Sigmoid colon (tissue), 4 donors: ENCODE measurements around the gene IGFLR1.

Experiments used
- CTCF ChIP-seq, 4 experiments: fragments of 450-650 bp in 3 of 4; fragments of 200-600 bp in 1 of 4; IDR thresholded peaks; one replicate each; pipeline ENCODE4 v1.5.1; 2016 to 2019; ENCODE audit warnings: antibody characterized with exemption in 4 of 4, mild to moderate bottlenecking in 3 of 4, moderate library complexity in 2 of 4
- EP300 ChIP-seq, 4 donors: sonication (generic); formaldehyde crosslinking; IDR thresholded peaks; one replicate each; pipeline ENCODE4 v1.6.1; 2017; ENCODE audit warnings: antibody characterized with exemption in 4 of 4
- POLR2A ChIP-seq, 2 donors: fragments of 450-650 bp; IDR thresholded peaks; one replicate each; pipeline ENCODE4 v1.6.1; 2016; ENCODE audit warnings: antibody characterized with exemption in 2 of 2, mild to moderate bottlenecking in 2 of 2, moderate library complexity in 2 of 2
- POLR2AphosphoS5 ChIP-seq, 4 donors: sonication (generic); formaldehyde crosslinking; IDR thresholded peaks; one replicate each; pipeline ENCODE4 v1.6.1; 2017; ENCODE audit warnings: antibody characterized with exemption in 4 of 4

GRCh38 chr19:35723671-35724070, 18.6 kb downstream of the IGFLR1 start:
- TF ChIP-seq POLR2A (IDR thresholded peaks at IDR 0.05) (no peak), CTCF (IDR thresholded peaks at IDR 0.05) (no peak), EP300 (IDR thresholded peaks at IDR 0.05) (no peak), POLR2AphosphoS5 (IDR thresholded peaks at IDR 0.05) (no peak)
